GM03348 (cell line): ENCODE data around the gene OR2A5.
"Not testable (repeated sequence)": the region's sequence is repeated elsewhere in the genome, so short reads cannot be mapped to it uniquely, and the experiment has no call there.

Experiments used
- DNase-seq: peaks from one replicate; pipeline ENCODE4 v3.0.0; 2012; ENCODE audit warnings: low spot score

Gene OR2A5, protein sequence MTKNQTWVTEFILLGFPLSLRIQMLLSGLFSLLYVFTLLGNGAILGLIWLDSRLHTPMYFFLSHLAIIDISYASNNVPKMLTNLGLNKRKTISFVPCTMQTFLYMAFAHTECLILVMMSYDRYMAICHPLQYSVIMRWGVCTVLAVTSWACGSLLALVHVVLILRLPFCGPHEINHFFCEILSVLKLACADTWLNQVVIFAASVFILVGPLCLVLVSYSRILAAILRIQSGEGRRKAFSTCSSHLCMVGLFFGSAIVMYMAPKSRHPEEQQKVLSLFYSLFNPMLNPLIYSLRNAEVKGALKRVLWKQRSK

DNA sequence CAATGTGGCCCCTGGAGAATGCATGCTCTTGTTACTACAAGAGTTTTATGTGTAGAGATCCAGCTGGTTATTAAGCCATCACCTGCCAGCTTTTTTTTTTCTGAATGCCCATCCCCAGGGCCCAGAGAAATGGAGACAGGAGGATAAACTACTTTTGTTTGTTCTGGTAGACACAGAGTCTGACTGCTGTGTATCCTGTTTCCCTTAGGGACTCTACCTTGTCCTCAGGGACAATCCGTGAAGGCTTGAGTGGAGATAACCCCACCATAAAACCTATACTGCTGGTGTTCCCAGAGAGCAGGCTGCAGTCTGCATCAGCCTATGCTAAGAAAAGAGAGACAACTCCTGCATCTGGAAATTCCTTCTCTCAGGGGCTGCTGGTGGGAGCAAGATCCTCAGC, at the start of gene OR2A5:
Gene OR2A5, plus strand, starts transcription at position 301 of the 400 bp plus-strand sequence. CDS start 1,454 bp downstream, outside the sequence.
- DNase-seq, result no peak

DNA sequence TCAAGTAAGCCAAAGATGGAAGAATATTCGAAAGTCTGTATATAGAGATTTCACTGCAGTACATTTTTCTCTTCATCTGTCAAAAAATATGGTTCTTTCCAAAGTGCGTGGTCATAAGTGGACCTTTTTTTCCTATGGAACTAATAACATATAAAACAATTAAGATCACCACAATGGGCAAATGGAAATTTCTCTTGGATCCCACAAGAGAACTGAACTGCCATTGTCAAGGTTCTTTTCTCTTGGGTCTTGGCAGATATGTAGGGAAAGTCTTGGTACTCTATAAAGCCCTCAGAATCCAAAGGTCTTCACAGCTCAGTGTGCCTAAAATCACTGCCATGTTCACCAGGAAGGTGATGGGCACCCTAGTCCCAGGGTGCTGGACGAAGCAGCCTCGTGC, 48.7 kb upstream of the OR2A5 start, which contains the start of gene OR6B1:
Gene OR6B1, plus strand, starts transcription at position 301 of the 400 bp plus-strand sequence. CDS start 3,677 bp downstream, outside the sequence.
- DNase-seq, result no peak

DNA sequence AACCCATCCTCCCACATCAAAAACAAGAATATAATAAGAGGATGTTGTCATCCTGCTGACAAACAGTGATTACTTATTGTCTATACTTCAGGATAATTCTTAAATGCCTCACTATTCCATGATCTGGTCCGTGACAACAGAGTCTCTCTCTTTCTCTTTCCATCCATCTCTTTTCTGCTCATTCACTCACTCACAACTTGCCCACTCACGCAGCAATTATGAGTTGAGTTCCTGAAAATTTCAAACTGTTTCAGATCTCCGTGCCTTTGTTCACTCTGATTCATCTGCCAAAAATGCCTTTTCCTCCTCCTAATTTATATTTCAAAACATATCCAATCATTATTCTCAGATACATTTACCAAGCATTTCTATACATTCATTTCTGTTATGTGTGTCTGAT, 47.2 kb upstream of the OR2A5 start:
- DNase-seq, result peak; percentile 24

DNA sequence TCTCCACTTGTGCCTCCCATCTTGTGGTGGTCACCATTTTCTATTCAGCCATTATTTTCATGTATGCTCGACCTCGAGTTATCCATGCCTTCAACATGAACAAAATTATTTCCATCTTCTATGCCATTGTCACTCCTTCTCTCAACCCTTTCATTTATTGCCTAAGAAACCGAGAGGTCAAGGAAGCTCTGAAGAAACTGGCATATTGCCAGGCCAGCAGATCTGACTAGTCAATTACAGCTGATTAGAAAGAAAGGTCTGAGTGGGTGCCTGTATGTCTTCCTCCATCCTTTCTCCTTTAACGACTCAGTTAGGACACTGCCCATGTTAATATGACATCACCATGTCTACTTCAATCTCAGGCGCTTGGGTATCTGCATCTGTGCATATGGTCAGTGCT, 44.0 kb upstream of the OR2A5 start:
- no peak for DNase-seq

DNA sequence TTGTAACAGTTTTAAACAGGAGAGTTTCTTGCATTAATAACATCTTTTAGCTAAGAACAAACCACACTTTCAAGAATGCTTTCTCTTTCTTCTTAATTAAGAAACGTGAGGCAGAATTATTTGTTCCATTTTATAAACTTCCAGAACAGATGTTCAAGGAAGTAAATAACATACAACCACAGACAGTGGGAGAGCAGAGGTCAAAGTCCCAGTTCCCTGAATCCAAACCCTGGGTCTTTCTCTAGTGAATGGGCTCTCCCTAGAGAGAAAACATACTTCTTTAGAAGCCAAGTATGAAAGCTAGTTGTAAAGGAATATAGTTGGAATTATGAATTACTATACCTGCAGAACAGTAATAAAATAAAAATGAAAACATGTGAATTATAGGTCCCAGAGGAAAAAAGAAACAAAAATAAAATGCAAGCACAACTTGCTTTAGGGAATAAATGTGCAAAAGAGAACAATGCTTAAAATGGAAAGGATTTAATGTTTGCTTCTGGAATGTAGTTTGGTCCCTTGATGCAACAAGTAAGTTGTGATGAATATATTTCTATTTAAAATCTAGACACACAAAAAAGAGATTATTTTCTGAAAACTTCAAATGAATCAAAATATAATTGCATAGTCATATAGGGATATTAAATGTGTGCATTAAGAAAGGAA, 42.6 kb upstream of the OR2A5 start:
- no peak for DNase-seq

DNA sequence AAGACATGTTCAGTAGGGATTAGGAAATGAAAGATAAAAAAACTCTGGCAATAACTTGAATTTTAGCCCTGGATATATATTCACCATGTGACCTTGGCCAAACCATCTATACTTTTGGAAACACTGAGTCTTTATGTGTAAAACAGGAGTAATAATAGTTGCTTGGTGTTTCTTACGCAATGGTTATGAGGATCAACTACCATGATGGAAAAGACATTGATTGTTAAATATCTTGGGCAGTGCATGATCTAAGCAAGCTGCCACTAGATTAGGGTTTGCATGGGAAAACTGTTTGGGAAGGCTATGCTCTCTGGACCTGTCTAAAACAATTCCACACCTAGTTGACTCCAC, 42.1 kb upstream of the OR2A5 start:
- DNase-seq, result no peak

DNA sequence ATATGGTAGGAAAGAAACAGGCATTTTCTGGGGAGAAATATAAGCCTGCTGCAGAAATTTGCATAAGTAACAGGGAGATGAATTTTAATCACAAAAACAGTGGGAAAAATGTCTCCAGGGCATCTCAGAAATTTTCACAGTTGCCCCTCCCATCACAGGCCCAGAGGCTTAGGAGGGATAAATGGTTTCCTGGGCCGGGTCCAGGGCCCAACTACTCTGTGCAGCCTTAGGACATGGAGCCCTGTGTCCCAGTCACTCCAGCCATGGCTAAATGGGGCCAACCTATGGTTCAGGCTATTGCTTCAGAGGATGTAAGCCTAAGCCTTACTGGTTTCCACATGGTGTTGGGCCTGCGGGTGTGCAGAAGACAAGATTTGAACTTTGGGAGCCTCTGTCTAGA, 39.4 kb upstream of the OR2A5 start:
- no peak for DNase-seq

DNA sequence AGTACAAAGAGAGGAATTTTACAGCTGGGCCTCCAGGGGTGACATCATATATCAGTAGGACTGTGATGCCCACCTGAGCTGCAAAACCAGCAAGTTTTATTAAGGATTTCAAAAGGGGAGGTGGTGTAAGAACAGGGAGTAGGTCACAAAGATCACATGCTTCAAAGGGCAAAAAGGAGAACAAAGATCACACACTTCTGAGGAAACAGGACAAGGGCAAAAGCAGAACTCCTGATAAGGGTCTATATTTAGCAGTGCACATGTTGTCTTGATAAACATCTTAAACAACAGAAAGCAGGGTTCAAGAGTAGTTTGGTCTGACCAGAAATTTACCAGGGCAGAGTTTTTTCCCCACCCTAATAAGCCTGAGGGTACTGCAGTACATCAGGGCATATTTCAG, 38.7 kb upstream of the OR2A5 start:
- not testable (repeated sequence) for DNase-seq

DNA sequence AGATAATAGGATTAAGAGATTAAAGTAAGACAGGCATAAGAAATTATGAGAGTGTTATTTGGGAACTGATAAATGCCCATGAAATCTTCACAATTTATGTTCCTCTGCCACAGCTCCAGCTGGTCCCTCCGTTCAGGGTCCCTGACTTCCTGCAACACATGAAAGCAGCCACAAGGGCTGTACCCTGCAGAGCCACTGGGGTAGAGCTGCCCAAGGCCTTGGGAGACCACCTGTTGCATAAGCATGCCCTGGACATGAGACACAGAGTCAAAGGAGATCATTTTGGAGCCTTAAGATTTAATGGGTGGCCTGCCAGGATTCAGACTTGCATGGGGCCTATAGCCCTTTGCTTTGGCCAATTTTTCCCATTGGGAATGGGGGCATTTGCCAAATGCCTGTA, 37.9 kb upstream of the OR2A5 start:
- not testable (repeated sequence) for DNase-seq

DNA sequence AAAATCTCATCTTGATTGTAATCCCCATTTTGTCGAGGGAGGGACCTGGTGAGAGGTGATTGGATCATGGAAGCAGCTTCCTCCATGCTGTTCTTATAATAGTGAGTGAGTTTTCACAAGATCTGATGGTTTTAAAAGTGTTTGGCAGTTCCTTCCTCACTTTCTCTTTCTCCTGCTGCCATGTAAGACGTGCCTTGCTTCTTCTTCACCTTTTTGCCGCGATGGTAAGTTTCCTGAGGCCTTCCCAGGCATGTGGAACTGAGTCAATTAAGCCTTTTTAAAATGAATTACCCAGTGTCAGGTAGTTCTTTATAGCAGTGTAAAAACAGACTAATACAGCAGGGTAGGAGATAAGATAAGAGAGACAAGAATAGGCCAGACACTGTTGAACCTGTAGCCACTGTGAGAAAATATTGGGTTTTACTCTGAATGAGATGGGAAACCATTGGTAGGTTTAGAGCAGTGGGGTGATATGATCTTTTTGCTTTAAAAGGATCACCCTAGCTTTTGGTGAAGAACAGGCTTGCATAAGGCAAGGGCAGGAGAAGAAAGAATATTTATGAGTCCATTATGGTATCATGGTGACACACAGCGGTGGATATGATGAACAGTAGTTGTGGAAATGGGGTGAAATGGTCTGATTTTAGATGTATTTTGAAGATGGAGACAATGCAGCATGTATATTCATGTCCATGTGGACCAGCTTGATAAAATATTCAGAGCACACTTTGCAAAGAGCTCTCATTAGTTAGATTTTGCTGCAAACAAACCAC, 37.1 kb upstream of the OR2A5 start:
- peak; percentile 71 for DNase-seq

DNA sequence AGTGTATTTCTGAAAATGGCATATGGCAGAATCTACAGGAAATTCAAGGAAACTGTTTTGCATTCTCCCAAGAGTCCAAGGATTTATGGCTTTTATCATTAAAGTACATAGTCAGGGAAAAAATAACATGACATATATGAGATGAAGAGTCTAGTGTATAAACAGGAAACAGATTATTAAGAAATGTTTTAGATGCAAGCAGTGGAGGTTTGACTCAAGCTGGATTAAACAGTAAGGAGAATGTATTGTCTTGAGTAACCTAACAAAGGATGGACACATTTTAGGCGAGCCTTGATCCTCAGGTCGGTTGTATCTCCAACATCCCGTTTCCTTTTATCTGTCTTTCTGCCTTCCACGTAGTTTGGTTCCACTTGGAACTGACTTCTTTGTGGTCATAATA, 30.7 kb upstream of the OR2A5 start:
- DNase-seq, result no peak

DNA sequence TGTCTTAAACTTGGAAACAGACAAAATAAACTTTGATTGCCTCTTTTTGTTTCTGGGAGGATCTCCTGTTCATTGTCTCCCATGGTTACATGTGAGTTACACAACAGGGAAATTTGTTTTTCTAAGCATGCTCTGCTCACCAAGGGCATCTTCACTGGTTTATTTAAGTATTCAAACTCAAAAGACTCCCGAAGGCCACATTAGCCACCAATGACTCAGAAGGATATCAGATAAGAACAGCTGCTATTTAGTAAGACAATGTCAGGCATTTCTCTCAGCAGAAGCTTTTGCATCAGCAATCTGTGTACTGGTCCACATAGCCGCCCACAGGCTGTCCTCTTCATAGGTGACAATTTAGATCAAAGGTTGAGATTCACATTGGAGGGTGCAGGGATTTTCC, 29.3 kb upstream of the OR2A5 start:
- DNase-seq, result peak; percentile 70

DNA sequence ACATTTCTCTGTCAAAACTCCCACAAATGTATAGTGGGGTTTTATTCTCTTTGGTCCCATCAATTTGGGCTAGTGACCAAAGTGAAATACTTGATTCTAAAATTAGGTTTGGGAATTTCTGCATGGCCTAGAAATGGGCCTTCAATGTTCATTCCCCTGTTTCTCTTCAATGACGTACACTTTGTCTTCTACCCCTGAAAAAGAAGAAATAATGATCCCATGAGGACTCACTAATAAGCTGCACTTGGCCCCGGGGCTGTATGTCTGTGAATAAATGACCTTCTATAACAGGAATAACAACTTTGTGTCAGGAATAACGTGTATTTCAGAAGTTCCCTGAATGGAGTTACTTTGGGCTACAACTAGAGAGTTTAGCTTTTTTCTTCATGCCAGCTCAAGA, 28.4 kb upstream of the OR2A5 start:
- no peak for DNase-seq

DNA sequence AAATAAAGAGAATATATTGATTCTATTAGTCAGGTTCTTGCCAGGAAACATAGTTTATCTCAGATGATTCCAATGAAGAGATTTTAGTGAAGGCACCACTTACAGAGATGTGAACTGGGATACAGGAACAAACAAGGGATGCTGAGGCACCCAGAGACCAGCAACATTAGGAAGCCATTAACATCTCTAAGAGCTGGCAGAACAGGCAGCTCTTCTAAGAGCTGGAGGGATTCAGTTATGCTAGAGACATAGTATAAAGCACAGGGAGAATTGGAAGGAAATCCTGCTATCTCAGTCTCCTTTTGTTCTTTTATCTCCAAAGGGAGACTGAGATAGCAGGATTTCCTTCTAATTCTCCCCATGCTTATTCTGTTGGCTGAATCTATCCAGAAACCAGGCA, 26.6 kb upstream of the OR2A5 start:
- DNase-seq, result no peak

DNA sequence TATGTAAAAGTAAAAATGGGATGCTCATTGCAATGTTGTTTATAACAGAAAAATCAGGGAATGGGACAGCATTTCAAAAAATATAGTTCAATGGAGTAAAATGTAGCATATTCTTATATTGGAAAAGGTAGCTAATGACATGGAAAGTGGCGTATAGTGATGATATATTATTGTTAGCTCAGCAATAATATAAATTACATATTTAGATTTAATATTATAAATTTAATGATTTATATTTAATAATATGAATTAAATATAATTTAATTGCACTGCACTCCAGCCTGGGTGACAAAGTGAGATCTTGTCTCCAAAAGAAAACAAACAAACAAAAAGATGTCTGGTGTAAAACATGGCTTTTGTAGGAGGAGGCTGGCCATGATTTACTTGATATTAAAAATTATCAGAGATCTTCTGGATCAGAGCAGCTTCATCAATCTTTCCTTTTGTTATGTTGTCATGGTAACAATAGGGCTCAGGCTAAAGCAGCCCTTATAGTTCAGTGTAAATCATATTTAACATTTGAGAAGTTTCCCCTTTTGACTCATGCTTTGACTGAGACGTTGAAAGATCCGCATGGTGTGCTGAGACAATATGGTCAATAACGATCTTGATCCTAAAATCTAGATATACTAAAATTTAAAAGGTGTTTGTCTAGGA, 25.4 kb upstream of the OR2A5 start:
- DNase-seq, result no peak

DNA sequence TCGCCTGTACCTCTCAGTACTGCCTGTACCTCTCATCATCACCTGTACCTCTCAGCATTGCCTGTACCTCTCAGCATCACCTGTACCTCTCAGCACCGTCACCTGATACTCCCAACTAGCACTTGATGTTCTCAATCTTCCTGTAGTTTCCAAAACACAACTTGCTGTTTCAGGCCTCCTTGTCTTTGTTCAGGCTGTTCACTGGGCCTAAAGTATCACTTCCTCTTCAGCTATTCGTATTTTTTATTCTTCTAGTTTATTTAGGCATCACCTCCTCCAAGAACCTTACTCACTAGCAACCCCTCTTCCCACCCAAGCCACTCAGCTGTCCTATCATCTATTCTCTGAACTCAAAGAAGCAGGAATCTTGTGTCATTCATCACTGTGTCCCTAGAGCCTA, 24.5 kb upstream of the OR2A5 start:
- no peak for DNase-seq

DNA sequence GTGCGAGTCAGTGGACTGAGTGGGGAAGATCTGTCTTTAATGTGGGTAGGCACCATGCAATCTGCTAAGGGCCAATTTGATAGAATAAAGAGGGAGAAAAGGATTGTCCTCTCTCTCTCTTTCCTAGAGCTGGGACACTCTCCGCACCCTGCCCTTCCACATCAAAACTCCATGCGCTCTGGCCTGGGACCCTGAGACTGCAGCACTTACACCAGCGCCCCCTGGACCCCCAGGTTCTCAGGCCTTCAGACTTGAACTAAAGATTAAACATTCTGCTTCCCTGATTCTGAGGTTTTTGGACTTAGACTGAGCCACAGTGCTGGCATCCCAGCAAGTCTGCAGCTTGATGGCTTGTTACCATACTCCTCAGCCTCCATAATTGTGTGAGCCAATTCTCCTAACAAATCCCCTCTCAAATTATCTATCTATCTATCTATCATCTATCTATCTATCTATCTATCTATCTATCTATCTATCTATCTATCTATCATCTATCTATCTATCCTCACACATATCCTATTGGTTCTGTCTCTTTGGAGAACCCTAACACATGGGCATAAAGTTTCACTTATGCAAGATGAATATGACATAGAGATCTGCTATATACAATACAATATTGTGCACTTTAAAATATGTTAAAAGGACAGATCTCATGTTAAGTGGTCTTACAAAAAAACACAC, 22.4 kb upstream of the OR2A5 start:
- DNase-seq, result no peak

DNA sequence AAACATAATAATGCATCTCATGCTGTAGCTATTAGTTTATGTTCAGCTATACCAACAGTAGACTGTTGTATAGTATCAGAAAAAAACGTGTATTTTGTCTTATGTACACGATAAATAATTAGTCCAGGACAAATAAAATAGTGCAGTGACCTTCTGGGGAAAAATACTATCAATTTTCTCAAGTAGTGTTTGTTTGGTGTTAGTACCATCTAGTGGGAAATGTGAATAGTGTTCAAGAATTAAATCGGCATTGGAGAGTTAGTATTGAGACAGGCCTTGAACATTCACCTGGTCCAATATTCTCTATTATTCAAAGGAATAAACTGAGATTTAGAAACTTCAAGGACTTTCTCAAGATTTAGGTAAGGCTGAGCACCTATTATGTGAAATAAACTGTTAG, 21.7 kb upstream of the OR2A5 start:
- DNase-seq, result peak; percentile 47

DNA sequence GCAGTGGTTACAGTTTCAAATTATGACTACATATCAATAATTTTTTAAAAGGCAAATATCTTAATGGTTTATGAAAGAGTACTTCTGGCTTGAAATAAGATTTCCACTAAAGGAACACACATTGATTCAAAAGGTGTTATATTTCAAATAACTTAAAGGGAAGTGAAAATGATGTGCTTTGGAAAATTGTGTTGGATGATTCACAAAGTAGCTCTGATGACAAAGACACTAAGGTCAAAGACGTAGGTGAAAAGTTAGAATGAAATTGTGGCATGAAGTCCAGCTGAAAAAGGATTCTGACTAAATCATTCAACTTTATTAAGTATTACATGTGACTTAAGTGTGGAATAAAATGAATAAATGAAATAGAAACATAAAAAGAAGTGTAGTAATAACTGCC, 20.8 kb upstream of the OR2A5 start:
- DNase-seq, result no peak

DNA sequence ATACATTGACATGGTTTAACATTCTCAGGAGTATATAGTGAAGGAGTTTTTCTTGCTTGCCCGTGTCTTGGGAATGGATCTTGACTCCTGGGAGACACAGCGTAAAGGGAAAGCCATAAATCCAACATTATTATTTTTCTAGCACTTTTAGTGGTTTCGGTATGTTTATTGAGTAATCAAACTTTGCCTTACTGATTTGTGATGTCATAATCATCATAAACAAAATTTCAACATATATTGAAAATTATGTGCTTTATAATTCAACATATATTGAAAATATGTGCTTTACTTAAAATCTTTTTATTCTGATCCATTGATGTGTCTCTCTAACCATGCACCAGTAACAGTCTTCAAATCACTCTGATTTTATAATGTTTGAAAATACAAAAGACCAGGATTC, 20.2 kb upstream of the OR2A5 start:
- no peak for DNase-seq

DNA sequence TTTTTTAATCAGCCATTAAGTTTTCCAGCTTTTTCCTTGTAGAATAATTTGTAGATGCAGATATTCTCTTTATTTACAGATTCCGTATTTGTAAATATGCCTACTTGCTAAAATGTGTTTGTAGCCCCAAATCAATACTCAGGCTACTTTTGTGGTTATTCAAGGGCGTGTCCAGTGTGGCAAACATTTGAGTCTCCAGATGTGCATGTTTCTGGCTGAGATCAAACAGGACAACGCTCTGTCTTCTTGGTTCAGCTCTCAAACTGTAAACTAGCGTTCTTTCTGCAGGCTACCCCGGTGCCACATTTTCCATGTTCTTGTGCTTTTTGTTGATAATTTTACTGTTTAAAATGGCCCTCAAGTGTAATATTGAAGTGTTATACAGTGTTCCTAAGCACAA, 16.2 kb upstream of the OR2A5 start:
- no peak for DNase-seq
